NCI-H2107 (cell line): ENCODE measurements around the gene KIFC3.
A peak's percentile ranks its signal among the peaks of the same experiment; 100 is the strongest.
"Not testable (repeated sequence)": the region's sequence is repeated elsewhere in the genome, so short reads cannot be mapped to it uniquely, and the experiment has no call there.

Source experiments
- DNase-seq: peaks from one replicate; lab custom pipeline; 2025; lab: John Stamatoyannopoulos, UW

The KIFC3 gene

GRCh38 chr16:57803134-57803990 is 1.1 kb upstream of the KIFC3 start:
- DNase-seq: no peak

GRCh38 chr16:57801809-57802340 is 416 bp downstream of the KIFC3 start:
- DNase-seq: no peak

GRCh38 chr16:57801098-57801808 is 1.0 kb downstream of the KIFC3 start:
- DNase-seq: no peak

GRCh38 chr16:57800200-57801097 is 1.8 kb downstream of the KIFC3 start:
- no peak for DNase-seq

GRCh38 chr16:57799600-57800199 is 2.6 kb downstream of the KIFC3 start:
- DNase-seq: no peak

GRCh38 chr16:57798953-57799599 is 3.2 kb downstream of the KIFC3 start:
- DNase-seq: peak; percentile 50

- no peak for DNase-seq
These were observed 4.0 kb downstream of the KIFC3 start for GRCh38 chr16:57798267-57798810.

- DNase-seq: no peak
These were observed 4.6 kb downstream of the KIFC3 start for GRCh38 chr16:57797526-57798266.

GRCh38 chr16:57797216-57797525 is 5.1 kb downstream of the KIFC3 start:
- DNase-seq: no peak

- DNase-seq: not testable (repeated sequence)
These were observed 6.3 kb downstream of the KIFC3 start for GRCh38 chr16:57796014-57796413.

GRCh38 chr16:57795431-57795878 is 6.8 kb downstream of the KIFC3 start:
- peak; percentile 81 for DNase-seq

- no peak for DNase-seq
These were observed 7.4 kb downstream of the KIFC3 start for GRCh38 chr16:57794849-57795430.

- DNase-seq: no peak
These were observed 10.3 kb downstream of the KIFC3 start for GRCh38 chr16:57791893-57792461.

GRCh38 chr16:57791195-57791892 is 10.9 kb downstream of the KIFC3 start:
- no peak for DNase-seq

- DNase-seq: no peak
These were observed 13.3 kb downstream of the KIFC3 start for GRCh38 chr16:57788951-57789350.

- DNase-seq: no peak
These were observed 13.9 kb downstream of the KIFC3 start for GRCh38 chr16:57788252-57788841.

- no peak for DNase-seq
These were observed 14.8 kb downstream of the KIFC3 start for GRCh38 chr16:57787519-57787905.
